ENCODE measurements around the gene PPP1R26.
"Not testable (repeated sequence)": the region's sequence is repeated elsewhere in the genome, so short reads cannot be mapped to it uniquely, and the experiment has no call there.

The PPP1R26 gene

GRCh38 chr9:135521608-135522095, 42.1 kb downstream of the PPP1R26 start:
- no peak for DNase-seq

- no peak for DNase-seq
Measured at GRCh38 chr9:135522137-135522877, 42.7 kb downstream of the PPP1R26 start.

- DNase-seq = no peak
Measured at GRCh38 chr9:135522931-135523330, 43.3 kb downstream of the PPP1R26 start.

- no peak for DNase-seq
Measured at GRCh38 chr9:135523521-135524129, 44.0 kb downstream of the PPP1R26 start.

- DNase-seq = no peak
Measured at GRCh38 chr9:135524130-135524861, 44.7 kb downstream of the PPP1R26 start.

GRCh38 chr9:135525241-135526088, 45.9 kb downstream of the PPP1R26 start:
- DNase-seq = no peak

GRCh38 chr9:135526089-135526729, 46.6 kb downstream of the PPP1R26 start:
- no peak for DNase-seq

GRCh38 chr9:135526730-135527571, 47.4 kb downstream of the PPP1R26 start:
- DNase-seq = no peak

- not testable (repeated sequence) for DNase-seq
Measured at GRCh38 chr9:135528842-135529435, 49.4 kb downstream of the PPP1R26 start.

GRCh38 chr9:135530146-135530545, 50.6 kb downstream of the PPP1R26 start:
- DNase-seq = no peak

- DNase-seq = no peak
Measured at GRCh38 chr9:135531096-135531495, 51.5 kb downstream of the PPP1R26 start.

GRCh38 chr9:135533113-135533512, 53.5 kb downstream of the PPP1R26 start:
- DNase-seq = no peak

- DNase-seq = no peak
Measured at GRCh38 chr9:135533674-135534073, 54.1 kb downstream of the PPP1R26 start.

GRCh38 chr9:135534192-135534711, 54.7 kb downstream of the PPP1R26 start:
- not testable (repeated sequence) for DNase-seq

GRCh38 chr9:135534826-135535225, 55.2 kb downstream of the PPP1R26 start:
- not testable (repeated sequence) for DNase-seq

GRCh38 chr9:135535631-135536030, 56.0 kb downstream of the PPP1R26 start:
- not testable (repeated sequence) for DNase-seq

GRCh38 chr9:135536216-135536615, 56.6 kb downstream of the PPP1R26 start:
- DNase-seq = no peak

Measured in nucleus accumbens (tissue), 56 donors.